ENCODE results near the gene ZNF280D. TPM values are rescaled to one million over a fixed set of nuclear protein-coding genes. Genes with fewer than 3 reads are reported as not detected.

Gene ZNF280D
- polyA plus RNA-seq, 1 donor from 2014 or later = 35.4 TPM

DNA sequence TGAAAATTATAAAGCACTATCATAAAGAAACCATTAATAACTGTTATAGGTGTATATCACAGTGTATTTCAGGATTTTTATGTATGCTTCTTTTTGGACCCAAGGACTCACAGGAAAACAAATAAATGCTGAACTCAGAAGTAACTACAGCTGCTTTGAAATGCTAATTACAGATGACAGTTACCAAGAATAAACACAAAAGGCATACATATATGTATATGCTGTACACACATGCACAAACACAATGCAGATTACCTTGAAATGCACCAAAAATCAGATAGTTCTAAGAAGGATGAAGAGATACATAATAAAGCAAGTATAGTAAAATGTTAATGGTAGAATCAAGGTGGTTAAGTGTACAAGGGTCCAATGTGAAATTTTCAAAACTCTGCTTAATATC lies 52.2 kb downstream of the ZNF280D start:
- H3K4me2 ChIP-seq (ENCODE audit: low read length) = no peak overlapping the region
- H4K20me1 ChIP-seq (ENCODE audit: insufficient read depth) = no peaks in the 10 kb centered on the region
- H3K9ac ChIP-seq (ENCODE audit: low read length) = no peak overlapping the region
- H3K4me3 ChIP-seq (ENCODE audit: low read length) = no peak overlapping the region
- H3K27ac ChIP-seq (ENCODE audit: low read length) = no peak overlapping the region
- no peaks in the 10 kb centered on the region for H3K79me2 ChIP-seq (replicated peaks; ENCODE audit: insufficient read depth, low read length)
- no peaks in the 10 kb centered on the region for H3K27me3 ChIP-seq (ENCODE audit: insufficient read depth, low read depth, low read length)
- no peaks in the 10 kb centered on the region for H3K9me3 ChIP-seq (ENCODE audit: low read length)
- no peaks in the 10 kb centered on the region for H3K9me2 ChIP-seq (ENCODE audit: insufficient read depth, low read length)
- no peak overlapping the region for H2AFZ ChIP-seq (ENCODE audit: low read depth, low read length)
- TF ChIP-seq, protein P1, sequence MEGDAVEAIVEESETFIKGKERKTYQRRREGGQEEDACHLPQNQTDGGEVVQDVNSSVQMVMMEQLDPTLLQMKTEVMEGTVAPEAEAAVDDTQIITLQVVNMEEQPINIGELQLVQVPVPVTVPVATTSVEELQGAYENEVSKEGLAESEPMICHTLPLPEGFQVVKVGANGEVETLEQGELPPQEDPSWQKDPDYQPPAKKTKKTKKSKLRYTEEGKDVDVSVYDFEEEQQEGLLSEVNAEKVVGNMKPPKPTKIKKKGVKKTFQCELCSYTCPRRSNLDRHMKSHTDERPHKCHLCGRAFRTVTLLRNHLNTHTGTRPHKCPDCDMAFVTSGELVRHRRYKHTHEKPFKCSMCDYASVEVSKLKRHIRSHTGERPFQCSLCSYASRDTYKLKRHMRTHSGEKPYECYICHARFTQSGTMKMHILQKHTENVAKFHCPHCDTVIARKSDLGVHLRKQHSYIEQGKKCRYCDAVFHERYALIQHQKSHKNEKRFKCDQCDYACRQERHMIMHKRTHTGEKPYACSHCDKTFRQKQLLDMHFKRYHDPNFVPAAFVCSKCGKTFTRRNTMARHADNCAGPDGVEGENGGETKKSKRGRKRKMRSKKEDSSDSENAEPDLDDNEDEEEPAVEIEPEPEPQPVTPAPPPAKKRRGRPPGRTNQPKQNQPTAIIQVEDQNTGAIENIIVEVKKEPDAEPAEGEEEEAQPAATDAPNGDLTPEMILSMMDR (IDR thresholded peaks at IDR 0.05; ENCODE audit: poor library complexity, severe bottlenecking) = no peak
- TF ChIP-seq EZH2 (IDR thresholded peaks at IDR 0.05; ENCODE audit: borderline replicate concordance, insufficient read depth, low read length, poor library complexity, severe bottlenecking) = no peak
- TF ChIP-seq MXI1 (conservative IDR thresholded peaks at IDR 0.05; ENCODE audit: poor library complexity, severe bottlenecking) = no peak
- no peak for TF ChIP-seq RAD21 (conservative IDR thresholded peaks at IDR 0.05)
- no peak for TF ChIP-seq SMC3 (conservative IDR thresholded peaks at IDR 0.05; ENCODE audit: poor library complexity)
- TF ChIP-seq TAF1 (IDR thresholded peaks at IDR 0.05; ENCODE audit: low read depth) = no peak
- TF ChIP-seq, protein P2, sequence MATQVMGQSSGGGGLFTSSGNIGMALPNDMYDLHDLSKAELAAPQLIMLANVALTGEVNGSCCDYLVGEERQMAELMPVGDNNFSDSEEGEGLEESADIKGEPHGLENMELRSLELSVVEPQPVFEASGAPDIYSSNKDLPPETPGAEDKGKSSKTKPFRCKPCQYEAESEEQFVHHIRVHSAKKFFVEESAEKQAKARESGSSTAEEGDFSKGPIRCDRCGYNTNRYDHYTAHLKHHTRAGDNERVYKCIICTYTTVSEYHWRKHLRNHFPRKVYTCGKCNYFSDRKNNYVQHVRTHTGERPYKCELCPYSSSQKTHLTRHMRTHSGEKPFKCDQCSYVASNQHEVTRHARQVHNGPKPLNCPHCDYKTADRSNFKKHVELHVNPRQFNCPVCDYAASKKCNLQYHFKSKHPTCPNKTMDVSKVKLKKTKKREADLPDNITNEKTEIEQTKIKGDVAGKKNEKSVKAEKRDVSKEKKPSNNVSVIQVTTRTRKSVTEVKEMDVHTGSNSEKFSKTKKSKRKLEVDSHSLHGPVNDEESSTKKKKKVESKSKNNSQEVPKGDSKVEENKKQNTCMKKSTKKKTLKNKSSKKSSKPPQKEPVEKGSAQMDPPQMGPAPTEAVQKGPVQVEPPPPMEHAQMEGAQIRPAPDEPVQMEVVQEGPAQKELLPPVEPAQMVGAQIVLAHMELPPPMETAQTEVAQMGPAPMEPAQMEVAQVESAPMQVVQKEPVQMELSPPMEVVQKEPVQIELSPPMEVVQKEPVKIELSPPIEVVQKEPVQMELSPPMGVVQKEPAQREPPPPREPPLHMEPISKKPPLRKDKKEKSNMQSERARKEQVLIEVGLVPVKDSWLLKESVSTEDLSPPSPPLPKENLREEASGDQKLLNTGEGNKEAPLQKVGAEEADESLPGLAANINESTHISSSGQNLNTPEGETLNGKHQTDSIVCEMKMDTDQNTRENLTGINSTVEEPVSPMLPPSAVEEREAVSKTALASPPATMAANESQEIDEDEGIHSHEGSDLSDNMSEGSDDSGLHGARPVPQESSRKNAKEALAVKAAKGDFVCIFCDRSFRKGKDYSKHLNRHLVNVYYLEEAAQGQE (IDR thresholded peaks at IDR 0.05; ENCODE audit: borderline replicate concordance) = no peak
- TF ChIP-seq EP300 (conservative IDR thresholded peaks at IDR 0.05; ENCODE audit: poor library complexity, severe bottlenecking) = no peak
- TF ChIP-seq POLR2AphosphoS5 (IDR thresholded peaks at IDR 0.05) = no peak
- no peaks in the 10 kb centered on the region for H3K36me3 ChIP-seq (ENCODE audit: insufficient read depth, low read length)
- H3F3A ChIP-seq (ENCODE audit: insufficient read depth, low read length, poor library complexity, severe bottlenecking) = no peaks in the 10 kb centered on the region

DNA sequence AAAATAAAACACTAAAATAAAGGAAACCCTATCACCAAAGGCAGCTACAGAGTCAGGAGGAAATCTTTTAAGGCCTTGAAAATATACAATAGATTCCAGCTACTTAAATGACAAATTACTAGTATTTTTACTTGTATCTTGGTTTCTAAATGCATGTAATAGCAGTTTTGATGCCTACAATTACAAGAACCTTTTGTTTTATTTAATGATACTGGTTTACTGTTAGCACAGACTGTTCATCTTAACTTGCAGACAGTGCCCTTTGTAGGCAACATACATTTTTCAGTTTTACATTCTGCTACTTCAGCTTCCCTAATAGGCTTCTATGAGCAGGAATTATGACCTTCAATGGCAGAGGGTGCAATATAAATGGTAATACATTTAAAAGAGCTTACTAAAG lies 54.1 kb downstream of the ZNF280D start:
- H3K36me3 ChIP-seq (ENCODE audit: insufficient read depth, low read length) = no peaks in the 10 kb centered on the region
- no peaks in the 10 kb centered on the region for H3F3A ChIP-seq (ENCODE audit: insufficient read depth, low read length, poor library complexity, severe bottlenecking)

More for the DNA sequence above, 54.1 kb downstream of the ZNF280D start:
- no peaks in the 10 kb centered on the region for H3K9me2 ChIP-seq (ENCODE audit: insufficient read depth, low read length)
- H3K4me3 ChIP-seq (ENCODE audit: low read length) = no peak overlapping the region
- TF ChIP-seq TAF1 (IDR thresholded peaks at IDR 0.05; ENCODE audit: low read depth) (no peak), EZH2 (IDR thresholded peaks at IDR 0.05; ENCODE audit: borderline replicate concordance, insufficient read depth, low read length, poor library complexity, severe bottlenecking) (no peak), SMC3 (conservative IDR thresholded peaks at IDR 0.05; ENCODE audit: poor library complexity) (no peak), RAD21 (conservative IDR thresholded peaks at IDR 0.05) (no peak), MXI1 (conservative IDR thresholded peaks at IDR 0.05; ENCODE audit: poor library complexity, severe bottlenecking) (no peak), EP300 (conservative IDR thresholded peaks at IDR 0.05; ENCODE audit: poor library complexity, severe bottlenecking) (no peak), POLR2AphosphoS5 (IDR thresholded peaks at IDR 0.05) (no peak)
- TF ChIP-seq, protein P1 (IDR thresholded peaks at IDR 0.05; ENCODE audit: poor library complexity, severe bottlenecking) = no peak
- TF ChIP-seq, protein P2 (IDR thresholded peaks at IDR 0.05; ENCODE audit: borderline replicate concordance) = no peak
- no peak overlapping the region for H3K9ac ChIP-seq (ENCODE audit: low read length)
- H3K79me2 ChIP-seq (replicated peaks; ENCODE audit: insufficient read depth, low read length) = no peaks in the 10 kb centered on the region
- H2AFZ ChIP-seq (ENCODE audit: low read depth, low read length) = no peak overlapping the region
- H3K4me2 ChIP-seq (ENCODE audit: low read length) = no peak overlapping the region
- no peaks in the 10 kb centered on the region for H3K27me3 ChIP-seq (ENCODE audit: insufficient read depth, low read depth, low read length)
- H3K9me3 ChIP-seq (ENCODE audit: low read length) = no peaks in the 10 kb centered on the region
- H3K27ac ChIP-seq (ENCODE audit: low read length) = no peak overlapping the region
- no peaks in the 10 kb centered on the region for H4K20me1 ChIP-seq (ENCODE audit: insufficient read depth)
